NCI-H2081 (cell line): ENCODE measurements around the gene FOXR1.
A peak's percentile ranks its signal among the peaks of the same experiment; 100 is the strongest.
"Not testable (repeated sequence)": the region's sequence is repeated elsewhere in the genome, so short reads cannot be mapped to it uniquely, and the experiment has no call there.

Experiments
- DNase-seq, 2 experiments: peaks; one replicate each; lab custom pipeline; 2025; lab: John Stamatoyannopoulos, UW

FOXR1 gene

DNA sequence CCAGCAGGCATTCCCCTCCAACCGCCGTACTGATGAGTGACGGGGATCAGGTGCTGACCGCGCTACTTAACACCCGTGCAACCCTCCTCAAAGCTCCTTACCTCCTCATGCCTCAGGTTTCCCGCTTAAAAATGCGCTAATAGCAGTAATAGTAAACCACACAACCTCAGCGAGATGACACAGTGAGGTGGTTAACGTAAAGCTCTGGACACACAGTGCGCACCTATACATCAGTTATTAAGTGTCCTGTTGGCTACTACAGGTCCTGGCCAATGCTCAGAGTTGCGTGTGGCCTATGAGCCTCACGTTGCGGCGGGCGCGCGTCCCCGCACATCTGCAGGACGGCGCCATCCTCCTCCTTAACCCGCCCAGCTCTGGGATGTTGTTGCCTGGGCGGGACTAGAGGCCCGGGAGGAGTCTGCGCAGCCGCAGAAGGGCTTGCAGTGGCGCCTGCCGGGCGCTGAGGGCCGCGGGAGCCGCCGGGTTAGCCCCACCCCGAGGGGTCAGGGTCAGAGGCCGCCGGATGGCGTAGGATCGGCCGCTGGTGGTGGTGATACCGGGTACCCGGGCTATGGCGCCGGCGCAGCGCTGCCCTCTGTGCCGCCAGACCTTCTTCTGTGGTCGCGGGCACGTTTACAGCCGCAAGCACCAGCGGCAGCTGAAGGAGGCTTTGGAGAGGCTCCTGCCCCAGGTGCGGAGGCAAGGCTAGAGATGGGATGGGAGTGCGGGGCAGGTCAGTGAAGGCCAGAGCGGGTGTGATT lies 26.2 kb downstream of the FOXR1 start, which contains the start of gene CENATAC:
CENATAC (plus strand) TSS at position 512 of the 761 bp plus-strand sequence; CDS start at position 572, 60 bp downstream.
- peak; percentile 88 to 93 for DNase-seq

GRCh38 chr11:118998388-118998717 lies 26.8 kb downstream of the FOXR1 start:
- DNase-seq = peak in 1 of 2 experiments; percentile 22

GRCh38 chr11:118998822-118999221 lies 27.3 kb downstream of the FOXR1 start:
- no peak for DNase-seq

DNA sequence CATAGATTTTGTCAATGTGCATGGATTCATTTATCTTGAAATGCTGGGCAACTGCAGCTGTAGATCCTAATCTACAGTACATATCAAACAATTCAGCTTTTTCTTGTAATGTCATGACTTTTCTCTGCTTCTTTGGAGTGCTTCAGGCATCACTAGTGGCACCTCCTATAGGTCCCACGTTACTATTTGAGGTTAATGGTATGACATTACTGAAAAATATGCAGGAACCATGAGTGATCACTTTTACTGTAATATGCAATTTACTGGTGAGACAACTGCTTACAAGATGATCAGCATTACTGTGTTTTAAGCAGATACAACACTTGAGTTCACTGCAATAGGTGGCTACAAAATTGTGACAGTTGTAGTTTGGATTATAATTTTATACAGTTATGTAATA lies 29.3 kb downstream of the FOXR1 start:
- DNase-seq = no peak

GRCh38 chr11:119006656-119007055 lies 35.1 kb downstream of the FOXR1 start:
- DNase-seq = no peak

GRCh38 chr11:119011476-119012053 lies 40.0 kb downstream of the FOXR1 start:
- DNase-seq = no peak

GRCh38 chr11:119012629-119013170 lies 41.1 kb downstream of the FOXR1 start:
- no peak for DNase-seq

GRCh38 chr11:119014209-119014924 lies 42.8 kb downstream of the FOXR1 start:
- DNase-seq = no peak

GRCh38 chr11:119015054-119015611 lies 43.6 kb downstream of the FOXR1 start:
- DNase-seq = no peak

- DNase-seq = no peak
Observed at GRCh38 chr11:119016216-119017009, 44.9 kb downstream of the FOXR1 start.

- not testable (repeated sequence) for DNase-seq
Observed at GRCh38 chr11:119017377-119017776, 45.8 kb downstream of the FOXR1 start.

DNA sequence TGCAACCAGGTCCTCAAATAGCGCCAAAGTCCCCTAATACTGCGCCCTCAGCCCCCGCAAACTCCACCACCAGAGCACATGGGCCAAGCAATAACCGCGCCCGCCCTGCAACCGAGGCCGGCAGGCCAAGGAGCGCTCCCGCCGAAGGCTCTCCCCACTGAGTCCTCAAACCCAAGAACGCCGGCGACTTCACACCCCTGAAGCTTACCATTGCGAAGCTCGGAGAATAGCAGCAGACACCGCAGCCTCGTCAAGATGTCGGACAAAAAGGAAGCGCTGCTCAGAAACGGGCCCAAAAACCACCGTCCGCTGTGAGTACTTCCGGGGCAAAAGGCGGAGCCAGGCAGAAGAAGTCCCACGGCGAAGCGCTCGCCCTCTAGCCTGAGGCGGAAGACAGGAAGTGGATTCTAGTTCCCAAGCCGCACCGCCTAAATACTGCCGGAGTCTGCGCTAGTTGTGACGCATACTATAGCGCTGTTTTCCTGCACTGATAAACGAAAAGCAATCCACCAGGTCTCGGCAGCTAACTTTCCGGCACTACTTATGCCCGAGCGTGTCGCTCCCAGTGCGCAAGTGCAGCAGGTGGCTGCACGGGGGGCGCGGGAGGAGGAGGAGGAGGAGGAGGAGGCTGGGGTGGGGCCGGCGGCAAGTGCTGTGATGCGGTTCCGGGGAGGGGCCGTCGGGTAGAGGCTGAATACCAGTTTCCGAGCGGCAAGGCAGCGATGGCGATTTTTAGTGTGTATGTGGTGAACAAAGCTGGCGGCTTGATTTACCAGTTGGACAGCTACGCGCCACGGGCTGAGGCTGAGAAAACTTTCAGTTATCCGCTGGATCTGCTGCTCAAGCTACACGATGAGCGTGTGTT lies 46.7 kb downstream of the FOXR1 start, which contains the start of the genes RPS25 and TRAPPC4:
RPS25 (minus strand) TSS at position 270 of the 865 bp plus-strand sequence; CDS start at position 211, 59 bp downstream.
TRAPPC4 (plus strand) TSS at position 693 of the 865 bp plus-strand sequence; CDS start at position 723, 30 bp downstream.
- DNase-seq = peak; percentile 96 to 98

DNA sequence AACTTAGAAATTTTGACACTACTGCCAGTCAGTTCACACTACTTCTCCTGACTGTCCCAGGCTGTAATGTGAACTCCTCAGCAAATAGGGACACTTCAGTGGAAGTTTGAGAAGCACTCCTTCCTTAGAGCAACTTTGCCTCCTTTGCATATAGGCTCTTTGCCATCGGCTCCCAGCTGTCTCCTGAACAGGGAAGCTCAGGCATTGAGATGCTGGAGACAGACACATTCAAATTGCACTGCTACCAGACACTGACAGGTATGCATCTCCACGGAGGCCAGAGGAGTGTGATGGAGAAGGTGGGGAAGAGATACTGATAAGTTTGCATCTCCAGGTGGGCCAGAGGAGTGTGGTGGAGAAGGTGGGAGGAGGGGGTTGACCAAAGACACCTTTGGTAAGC lies 48.4 kb downstream of the FOXR1 start:
- no peak for DNase-seq

DNA sequence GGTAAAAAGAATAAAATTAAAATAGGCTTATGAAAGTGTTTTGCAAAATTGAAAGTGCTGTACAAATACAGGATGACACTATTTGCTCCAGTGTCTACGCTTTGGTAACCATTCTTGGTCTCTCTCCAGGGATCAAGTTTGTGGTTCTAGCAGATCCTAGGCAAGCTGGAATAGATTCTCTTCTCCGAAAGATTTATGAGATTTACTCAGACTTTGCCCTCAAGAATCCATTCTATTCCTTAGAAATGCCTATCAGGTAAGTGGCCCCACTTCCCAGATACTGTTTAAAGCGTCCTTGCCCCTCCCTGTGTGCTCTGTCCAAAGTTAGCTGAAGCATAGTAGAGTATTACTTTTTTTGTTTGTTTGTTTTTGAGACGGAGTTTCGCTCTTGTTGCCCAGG lies 50.1 kb downstream of the FOXR1 start:
- no peak for DNase-seq

- no peak for DNase-seq
Observed at GRCh38 chr11:119023741-119024140, 52.2 kb downstream of the FOXR1 start.

GRCh38 chr11:119024430-119025098 lies 53.0 kb downstream of the FOXR1 start:
- no peak for DNase-seq

- DNase-seq = no peak
Observed at GRCh38 chr11:119025099-119025473, 53.5 kb downstream of the FOXR1 start.

DNA sequence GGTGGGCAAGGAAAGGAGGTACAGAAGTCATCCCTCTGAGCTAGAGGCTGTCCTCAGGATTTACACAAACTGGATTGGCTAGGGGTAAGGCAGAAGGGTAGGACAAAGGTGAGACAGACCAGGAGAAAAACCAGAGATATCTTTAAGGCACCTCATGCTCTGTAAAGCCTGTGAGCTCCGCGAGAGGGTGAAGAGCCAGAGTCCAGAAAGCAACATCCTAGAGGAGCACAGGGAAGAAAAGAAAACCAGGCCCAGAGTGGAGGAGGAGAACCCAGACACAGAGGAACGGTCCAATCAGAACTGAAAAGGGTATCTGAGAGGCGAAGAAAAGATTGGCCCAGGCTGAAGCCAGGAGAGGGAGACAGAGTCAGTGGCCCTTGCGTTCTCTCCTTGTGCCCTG lies 54.0 kb downstream of the FOXR1 start:
- DNase-seq = no peak

- DNase-seq = no peak
Observed at GRCh38 chr11:119025978-119026766, 54.6 kb downstream of the FOXR1 start.
